ENCODE data around the gene SLC38A1.
"Not testable (repeated sequence)": the region's sequence is repeated elsewhere in the genome, so short reads cannot be mapped to it uniquely, and the experiment has no call there.

The SLC38A1 gene

DNA sequence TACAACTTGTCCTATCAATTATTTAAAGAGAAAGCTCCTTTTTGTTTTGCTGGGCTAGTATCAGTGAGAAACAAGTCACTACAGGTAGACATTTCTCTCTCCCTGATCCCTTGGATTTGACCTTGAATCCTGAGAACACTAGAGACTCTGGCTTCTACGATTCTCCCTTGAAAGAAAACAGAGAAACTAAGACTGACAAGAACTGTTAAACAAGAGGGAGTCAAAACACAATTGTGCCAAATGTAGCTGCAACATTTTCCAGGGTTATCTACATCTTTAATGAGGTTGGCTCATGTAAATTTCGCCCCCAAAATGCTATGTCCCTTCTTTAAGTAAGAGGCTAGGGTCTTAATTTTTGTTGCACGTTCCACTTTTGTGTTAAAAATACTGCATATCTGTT lies 62.4 kb downstream of the SLC38A1 start:
- DNase-seq (ENCODE audit: low read depth), result no peak

GRCh38 chr12:46205294-46205693 lies 63.5 kb downstream of the SLC38A1 start:
- DNase-seq (ENCODE audit: low read depth), result no peak

DNA sequence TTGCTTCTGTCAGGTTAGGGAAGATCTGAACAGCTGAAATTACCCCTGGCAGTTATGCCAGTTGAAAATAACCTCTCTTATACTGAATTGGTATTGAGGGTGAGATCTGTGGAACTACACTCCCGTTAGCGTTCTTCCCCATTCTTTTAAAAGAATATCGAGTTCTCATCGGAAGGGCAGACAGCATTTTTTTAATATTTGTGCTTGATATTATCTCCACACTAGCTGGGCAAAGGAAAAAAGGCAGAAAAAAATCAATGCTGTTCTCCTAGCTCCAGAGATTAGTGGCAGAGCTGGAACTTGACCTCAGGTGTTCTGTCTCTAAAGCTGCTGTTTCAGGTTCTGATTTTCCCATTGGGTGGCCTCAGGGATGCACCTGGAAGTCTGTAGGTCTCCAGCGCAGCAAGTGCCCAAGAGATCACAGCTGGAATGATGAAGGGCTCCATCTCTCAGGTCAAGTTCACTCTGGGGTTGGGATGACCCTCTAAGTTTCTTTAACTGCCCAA lies 67.5 kb downstream of the SLC38A1 start:
- DNase-seq (ENCODE audit: low read depth), result no peak

DNA sequence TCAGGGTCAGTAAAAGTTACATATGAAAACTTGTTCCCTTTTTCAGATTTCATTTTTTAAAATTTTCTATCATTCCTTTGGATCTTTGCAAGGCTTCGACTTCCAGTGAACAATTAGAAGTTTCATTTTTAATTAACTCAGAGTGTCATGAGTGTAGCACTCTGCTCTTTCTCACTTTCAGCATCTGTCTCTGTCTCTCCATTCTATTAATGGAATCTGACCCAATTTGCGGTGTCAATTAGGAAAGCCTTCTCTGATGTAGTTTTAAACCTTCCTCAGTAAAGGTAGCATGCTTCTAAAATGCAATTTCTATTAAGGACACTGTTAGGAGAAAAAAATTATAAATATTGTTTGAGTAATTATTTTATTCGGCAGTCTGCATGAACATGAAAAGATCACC lies 68.3 kb downstream of the SLC38A1 start:
- DNase-seq (ENCODE audit: low read depth), result no peak

DNA sequence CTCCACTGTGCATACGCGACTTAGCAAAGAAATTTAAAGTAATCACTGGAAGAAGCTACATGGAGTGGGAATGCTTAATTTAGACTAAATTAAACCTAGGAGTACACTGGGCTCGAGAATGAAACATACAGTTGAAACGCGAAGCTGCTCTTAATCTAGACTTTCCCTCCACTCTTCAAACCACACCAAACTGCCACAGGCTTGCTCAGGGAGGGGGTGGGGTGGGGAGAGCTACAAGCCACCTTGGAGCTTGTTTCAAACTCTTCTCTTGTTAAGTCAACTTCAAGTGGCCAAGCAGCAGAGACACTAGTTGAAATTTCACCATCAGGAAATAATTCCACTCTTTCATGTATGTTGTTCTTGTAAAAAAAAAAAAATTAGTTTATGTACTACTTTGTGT lies 69.9 kb downstream of the SLC38A1 start:
- DNase-seq (ENCODE audit: low read depth), result no peak

DNA sequence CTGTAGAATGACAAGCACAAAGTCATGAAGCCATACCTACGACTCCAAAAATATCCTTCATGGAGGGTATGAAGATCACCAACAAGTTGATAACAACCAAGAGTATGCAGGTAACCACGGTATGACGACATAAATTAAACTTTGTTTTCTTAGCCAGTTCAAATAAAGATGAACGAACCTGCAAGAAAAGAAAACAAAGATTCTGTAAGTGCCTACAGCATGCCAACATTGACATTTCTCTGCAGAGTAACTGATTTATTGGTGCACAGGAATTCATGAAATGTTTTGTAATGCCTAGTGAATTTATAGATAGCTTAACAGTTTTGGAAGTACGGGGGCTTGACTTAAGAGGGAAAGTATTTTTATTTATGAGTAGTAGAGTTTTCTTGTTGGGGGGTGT lies 71.0 kb downstream of the SLC38A1 start:
- DNase-seq (ENCODE audit: low read depth), result no peak

GRCh38 chr12:46190533-46190932 lies 78.3 kb downstream of the SLC38A1 start:
- not testable (repeated sequence) for DNase-seq (ENCODE audit: low read depth)

DNA sequence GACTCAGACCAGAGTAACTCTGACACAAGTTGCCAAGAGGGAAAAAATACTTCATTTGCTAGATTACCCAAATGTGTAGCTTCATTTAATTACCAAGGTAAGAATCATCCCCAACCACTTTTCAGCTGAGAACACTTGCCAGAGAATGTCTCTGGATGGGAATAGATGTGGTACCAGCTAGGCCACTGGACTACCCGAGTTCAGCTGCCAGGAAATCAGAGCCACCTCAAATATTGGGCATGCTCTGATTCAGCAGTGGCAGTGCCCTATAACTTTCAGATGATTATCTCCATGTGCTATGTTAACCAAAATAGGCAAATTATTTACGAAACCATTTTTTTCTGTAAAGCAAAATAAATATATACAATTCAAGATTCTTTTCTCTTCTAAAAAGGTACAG lies 80.7 kb downstream of the SLC38A1 start:
- no peak for DNase-seq (ENCODE audit: low read depth)

DNA sequence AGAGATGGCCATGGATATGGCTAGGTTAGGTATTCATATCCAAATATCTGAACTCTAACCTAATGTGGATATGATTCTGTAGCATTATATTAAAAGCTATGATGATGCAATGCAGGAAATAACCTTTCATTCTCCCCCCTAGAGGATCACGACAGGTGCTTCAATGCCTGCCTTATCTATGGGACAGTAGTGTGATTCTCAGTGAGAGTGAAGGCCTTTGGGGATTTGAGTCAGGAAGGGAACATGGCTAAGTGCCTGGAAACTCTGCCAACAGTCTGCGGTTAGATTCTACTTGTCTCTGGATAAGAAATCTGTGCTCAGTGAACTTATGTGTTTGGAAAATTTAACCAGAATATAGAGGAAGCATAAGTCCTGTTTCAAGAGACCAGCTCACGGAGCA lies 81.8 kb downstream of the SLC38A1 start:
- DNase-seq (ENCODE audit: low read depth), result no peak

- no peak for DNase-seq (ENCODE audit: low read depth)
Observed at GRCh38 chr12:46186088-46186487, 82.8 kb downstream of the SLC38A1 start.

DNA sequence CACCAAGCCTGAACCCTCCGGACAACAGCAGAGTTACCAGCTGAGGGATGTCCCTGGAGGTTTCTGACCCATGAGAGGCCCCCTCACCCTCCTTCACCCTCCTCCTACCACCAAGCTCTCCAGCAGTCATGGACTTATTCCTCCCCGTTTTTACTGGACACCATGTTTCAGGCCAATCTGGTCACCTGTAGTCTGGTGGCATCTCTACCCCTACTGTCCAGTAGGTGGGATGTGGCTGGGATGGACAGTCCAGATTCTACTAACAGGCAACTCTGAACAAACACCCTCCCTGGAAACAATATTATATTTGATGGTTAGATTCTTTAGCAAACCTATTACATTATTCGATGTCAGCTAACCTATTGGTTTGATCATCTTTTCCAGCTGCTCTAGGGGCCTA lies 83.2 kb downstream of the SLC38A1 start:
- DNase-seq (ENCODE audit: low read depth), result no peak

- no peak for DNase-seq (ENCODE audit: low read depth)
Observed at GRCh38 chr12:46184798-46185595, 83.8 kb downstream of the SLC38A1 start.

DNA sequence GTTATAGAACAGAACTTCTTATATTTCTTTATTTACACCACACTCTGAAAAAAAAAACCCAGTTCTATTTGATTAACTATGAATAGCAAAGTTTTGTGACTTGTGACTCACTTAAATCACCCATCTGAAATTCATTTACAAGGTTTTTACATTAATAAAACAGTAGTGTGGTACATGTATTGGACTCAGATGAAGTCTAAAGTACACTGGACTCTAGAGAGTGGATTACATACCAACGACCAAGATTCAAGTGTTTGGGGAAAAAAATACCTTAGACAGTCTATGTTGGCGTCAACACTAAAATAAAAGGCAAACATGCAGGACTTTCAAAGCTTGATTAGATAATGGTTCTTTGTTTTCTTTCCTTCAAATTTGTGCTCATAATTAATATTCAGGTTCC lies 85.7 kb downstream of the SLC38A1 start:
- no peak for DNase-seq (ENCODE audit: low read depth)

DNA sequence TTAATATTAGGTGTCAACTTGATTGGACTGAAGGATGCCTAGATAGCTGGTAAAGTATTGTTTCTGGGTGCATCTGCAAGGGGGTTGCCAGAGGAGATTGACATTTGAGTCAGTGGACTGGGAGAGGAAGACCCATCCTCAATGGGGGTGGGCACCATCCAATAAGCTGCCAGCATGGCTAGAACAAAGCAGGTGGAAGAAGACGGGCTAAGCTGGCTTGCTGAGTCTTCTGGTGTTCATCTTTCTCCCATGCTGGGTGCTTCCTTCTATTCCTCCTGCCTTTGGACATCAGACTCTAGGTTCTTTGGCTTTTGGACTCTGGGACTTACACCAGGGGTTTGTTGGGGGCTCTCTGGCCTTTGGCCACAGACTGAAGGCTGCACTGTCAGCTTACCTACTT lies 87.4 kb downstream of the SLC38A1 start:
- no peak for DNase-seq (ENCODE audit: low read depth)

DNA sequence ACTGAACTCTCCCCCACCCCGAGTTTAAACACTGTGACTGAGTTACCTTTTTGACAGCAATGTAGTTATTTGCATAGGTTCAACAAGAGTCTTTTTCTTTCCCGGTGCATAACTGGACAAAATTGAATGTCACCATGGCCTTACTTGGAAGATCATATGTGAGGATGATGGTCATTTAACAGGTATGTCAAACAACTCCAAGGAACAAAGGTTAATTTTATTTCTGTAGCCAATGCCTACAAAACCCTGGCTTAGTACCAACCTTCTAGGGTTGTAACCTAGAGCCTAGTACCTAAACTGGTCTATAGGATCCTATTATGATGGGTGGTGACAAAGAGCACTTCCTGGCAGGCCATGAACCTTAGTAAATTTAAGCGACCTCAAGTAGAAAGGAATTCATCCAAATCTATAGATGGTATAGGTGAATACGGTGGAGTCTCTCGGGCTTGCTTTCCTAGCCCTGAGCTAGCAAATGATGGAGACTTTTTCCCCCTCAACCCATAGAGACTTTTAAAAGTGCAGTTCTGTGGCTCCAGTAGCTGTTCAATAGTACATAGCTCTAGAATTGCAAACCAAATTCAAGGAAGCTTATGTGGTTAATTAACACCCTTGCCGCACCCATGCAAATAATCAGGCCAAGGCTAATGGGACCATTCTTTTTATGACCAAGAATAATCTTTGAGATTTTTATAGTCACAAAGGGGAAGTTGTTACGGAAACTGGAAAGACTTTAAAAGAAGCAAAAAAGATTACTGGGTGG lies 89.0 kb downstream of the SLC38A1 start:
- DNase-seq (ENCODE audit: low read depth), result no peak

DNA sequence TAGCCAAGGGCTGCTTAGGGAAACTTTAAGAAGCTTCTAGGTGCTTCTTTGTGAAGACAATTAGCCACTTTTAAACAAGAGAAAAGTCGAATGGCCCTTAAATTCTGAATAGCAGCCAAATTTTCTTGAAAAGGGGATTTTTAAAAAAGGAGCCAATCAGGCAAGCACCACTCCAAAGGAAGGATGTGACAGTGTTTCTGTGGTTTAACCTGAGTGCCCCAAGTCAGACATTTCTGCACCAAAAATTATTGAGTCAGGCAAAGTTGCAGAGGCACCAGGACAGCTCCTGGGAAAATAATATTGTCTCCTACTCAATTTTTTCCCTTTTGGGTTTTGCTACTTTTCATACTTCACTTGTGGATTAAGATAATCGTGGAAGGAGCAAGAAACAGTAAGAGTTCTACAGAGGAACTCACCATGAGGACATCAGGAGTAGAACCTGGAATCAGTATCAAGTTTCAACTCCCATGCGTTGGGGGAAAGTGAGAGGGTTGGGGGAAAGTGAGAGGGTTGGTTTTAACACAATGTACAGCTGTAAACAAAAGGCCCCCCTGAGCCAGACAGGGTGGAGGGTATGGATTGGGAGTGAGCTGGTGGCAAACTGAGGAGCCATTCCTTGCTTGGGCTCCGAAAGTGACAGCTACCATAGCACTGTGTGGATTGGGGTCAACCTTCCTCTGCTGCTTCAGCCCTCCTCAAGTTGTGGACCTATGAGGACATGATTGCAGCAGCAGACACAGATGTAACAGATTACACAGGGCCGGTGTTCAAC lies 90.8 kb downstream of the SLC38A1 start:
- DNase-seq (ENCODE audit: low read depth), result no peak

DNA sequence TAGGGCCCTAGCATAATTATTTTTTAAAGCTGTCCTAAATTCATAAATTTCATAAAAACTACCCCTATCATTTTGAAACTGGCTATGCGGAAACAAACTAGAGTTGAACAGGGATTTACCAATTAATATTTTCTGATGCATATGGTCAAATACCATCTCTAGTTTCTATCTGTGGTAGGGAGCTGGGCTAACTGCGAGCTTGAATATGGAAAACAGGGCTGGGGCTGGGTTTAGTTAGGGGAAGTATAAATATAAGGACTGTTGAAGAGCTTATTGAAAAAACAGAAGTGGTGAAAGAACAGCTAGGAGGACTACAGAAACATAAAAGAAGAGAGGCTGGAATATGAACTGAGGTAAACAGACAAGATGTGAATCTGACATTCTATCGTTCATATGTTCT lies 91.8 kb downstream of the SLC38A1 start:
- no peak for DNase-seq (ENCODE audit: low read depth)

DNA sequence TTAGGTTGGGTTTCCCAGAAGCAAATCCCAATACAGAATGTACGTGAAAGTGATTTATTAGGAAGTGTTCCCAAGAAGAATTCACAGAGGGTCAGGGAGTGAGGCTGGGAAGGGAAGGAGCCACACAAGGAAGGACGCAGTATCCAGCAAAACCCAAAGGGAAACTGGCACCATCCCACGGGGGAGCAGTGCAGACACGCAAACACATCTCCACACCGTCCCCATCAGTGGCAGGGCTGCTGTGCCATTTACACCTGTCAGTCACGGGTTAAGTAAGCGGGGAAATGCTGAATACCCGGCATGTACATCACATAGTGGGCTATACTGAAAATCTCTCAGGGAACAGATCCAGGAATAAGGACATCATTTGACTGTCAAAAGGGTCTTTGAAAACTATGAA lies 93.9 kb downstream of the SLC38A1 start:
- DNase-seq (ENCODE audit: low read depth), result no peak

GRCh38 chr12:46174061-46174662 lies 94.7 kb downstream of the SLC38A1 start:
- DNase-seq (ENCODE audit: low read depth), result no peak

DNA sequence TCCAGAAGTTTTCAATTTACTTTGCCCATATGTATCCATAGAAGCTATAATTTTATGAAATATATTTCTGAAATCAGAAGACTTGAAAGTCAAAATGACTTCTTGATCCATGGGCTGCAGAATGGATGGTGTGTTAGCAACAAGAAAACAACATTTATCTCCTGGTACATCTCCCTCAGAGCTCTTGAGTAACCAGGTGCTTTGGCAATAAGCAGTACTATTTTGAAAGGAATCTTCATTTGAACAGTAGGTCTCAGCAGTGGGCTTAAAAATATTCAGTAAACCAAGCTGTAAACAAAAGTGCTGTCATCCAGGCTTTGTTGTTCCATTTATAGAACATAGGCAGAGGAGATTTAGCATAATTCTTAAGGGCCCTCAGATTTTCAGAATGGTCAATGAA lies 100.4 kb downstream of the SLC38A1 start:
- DNase-seq (ENCODE audit: low read depth), result no peak

GRCh38 chr12:46167412-46167811 lies 101.4 kb downstream of the SLC38A1 start:
- no peak for DNase-seq (ENCODE audit: low read depth)

- DNase-seq (ENCODE audit: low read depth), result no peak
Observed at GRCh38 chr12:46165191-46165590, 103.7 kb downstream of the SLC38A1 start.

All from stimulated activated CD4-positive, alpha-beta T cell treated with anti-CD3 and anti-CD28 coated beads, Interleukin-2, amount 100 ng/mL, for 4 hours (primary cell).